M059J (cell line): ENCODE results near the gene GSTT2. TPM values are rescaled to one million over a fixed set of nuclear protein-coding genes. Genes with fewer than 3 reads are reported as not detected.
"Not testable (repeated sequence)": the region's sequence is repeated elsewhere in the genome, so short reads cannot be mapped to it uniquely, and the experiment has no call there.

Experiments used
- DNase-seq: peaks from one replicate; pipeline ENCODE4 v3.0.0-alpha.2; 2012; ENCODE audit warnings: low read depth
- total RNA-seq: library from RNA; depleted of rRNA; stranded (reverse); fragments of >200 nt; shearing (Covaris generic); gene quantifications from 2 replicates; pipeline ENCODE4 v1.2.3, GENCODE V29; 2014; rRNA removed

GSTT2 gene
- total RNA-seq, result 0.99 and 1.3 TPM in 2 replicates

GRCh38 chr22:23979557-23980240 is at the start of gene GSTT2:
GSTT2 (plus strand) TSS chr22:23980134.
- DNase-seq, result not testable (repeated sequence)

- no peak for DNase-seq
These were observed 41.5 kb upstream of the GSTT2 start for GRCh38 chr22:23938328-23939016.

GRCh38 chr22:23939017-23939357 is 40.9 kb upstream of the GSTT2 start:
- no peak for DNase-seq

GRCh38 chr22:23940166-23940565 is 39.8 kb upstream of the GSTT2 start:
- not testable (repeated sequence) for DNase-seq

- DNase-seq, result not testable (repeated sequence)
These were observed 32.5 kb upstream of the GSTT2 start for GRCh38 chr22:23947391-23947790.

DNA sequence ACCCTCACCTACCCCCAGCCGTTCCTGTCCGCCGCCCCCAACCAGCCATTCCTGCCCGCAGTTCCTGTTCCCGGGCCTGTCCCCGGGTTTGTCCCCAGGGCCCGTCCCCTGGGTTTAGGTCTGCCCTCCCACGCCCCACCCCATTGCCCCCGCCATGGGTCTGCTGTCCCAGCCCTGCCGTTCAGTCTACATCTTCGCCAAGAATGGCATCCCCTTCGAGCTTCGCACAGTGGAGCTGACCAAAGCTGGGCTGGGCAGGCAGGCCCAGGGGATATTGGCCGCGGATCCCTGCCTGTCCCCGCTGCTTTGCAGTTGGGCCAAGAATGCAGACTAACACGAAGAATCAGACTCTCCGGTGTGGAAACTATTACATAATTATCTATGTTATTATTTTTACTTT is 30.2 kb upstream of the GSTT2 start:
- DNase-seq, result not testable (repeated sequence)

- not testable (repeated sequence) for DNase-seq
These were observed 28.6 kb upstream of the GSTT2 start for GRCh38 chr22:23951383-23951782.

GRCh38 chr22:23952794-23953405 is 27.0 kb upstream of the GSTT2 start:
- DNase-seq, result not testable (repeated sequence)

- not testable (repeated sequence) for DNase-seq
These were observed 26.4 kb upstream of the GSTT2 start for GRCh38 chr22:23953485-23953884.

- not testable (repeated sequence) for DNase-seq
These were observed 25.5 kb upstream of the GSTT2 start for GRCh38 chr22:23954193-23954990.

- DNase-seq, result not testable (repeated sequence)
These were observed 25.0 kb upstream of the GSTT2 start for GRCh38 chr22:23954991-23955305.

DNA sequence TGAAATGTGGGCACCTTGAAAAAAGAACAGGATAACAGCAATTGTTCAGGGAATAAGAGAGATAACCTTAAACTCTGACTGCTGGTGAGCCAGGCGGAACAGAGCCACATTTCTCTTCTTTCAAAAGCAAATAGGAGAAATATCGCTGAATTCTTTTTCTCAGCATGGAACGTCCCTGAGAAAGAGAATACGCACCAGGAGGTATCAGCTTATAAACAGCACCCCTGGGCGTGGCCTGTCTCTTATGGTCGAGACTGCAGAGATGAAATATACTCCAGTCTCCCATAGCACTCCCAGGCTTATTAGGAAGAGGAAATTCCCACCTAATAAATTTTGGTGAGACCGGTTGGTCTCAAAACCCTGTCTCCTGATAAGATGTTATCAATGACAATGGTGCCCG is 24.0 kb upstream of the GSTT2 start:
- not testable (repeated sequence) for DNase-seq

GRCh38 chr22:23956301-23956900 is 23.5 kb upstream of the GSTT2 start:
- peak; percentile 54 for DNase-seq

GRCh38 chr22:23961084-23961771 is 18.7 kb upstream of the GSTT2 start, which contains the start of gene GSTT2B:
GSTT2B (minus strand) TSS chr22:23961195; CDS start chr22:23961131, 64 bp downstream.
- DNase-seq, result not testable (repeated sequence)

DNA sequence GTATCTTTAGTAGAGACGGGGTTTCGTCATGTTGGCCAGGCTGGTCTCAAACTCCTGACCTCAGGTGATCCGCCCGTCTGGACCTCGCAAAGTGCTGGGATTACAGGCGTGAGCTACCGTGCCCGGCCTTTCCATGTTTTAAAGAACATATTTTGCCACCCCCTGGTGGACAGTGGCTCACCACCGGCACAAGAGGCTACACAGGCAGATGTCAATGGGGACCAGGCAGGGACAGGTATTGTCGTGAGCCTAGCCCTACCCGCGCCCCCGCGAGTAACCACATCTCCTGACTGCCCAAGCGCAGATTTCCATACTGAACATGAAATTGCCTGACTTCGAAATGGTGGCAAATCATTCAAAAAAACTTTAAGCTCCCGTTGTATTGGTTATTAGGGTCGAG is 13.8 kb upstream of the GSTT2 start:
- not testable (repeated sequence) for DNase-seq

GRCh38 chr22:23966568-23966967 is 13.4 kb upstream of the GSTT2 start, which contains the start of gene DDTL:
DDTL (plus strand) TSS chr22:23966888; CDS start chr22:23966915, 27 bp downstream.
- not testable (repeated sequence) for DNase-seq

DNA sequence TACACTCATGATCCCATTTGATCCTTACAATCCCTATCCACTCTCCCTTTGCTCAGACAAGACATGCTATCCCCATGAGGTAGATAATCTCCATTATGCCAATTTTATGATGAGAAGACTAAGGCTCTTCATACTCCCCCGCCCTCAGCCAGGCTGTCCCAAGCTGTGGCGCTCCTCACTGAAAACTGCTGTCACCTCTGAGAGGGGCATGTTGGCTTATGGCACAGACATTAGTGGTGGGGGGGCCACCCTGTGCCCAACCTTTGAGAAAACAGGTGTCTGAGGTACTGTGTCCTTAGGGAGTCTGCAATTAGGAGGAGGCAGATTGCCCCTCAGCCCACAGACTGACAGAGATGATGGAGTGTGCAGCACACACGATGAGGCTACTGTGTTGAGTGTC is 10.9 kb upstream of the GSTT2 start:
- no peak for DNase-seq

GRCh38 chr22:23970201-23970641 is 9.7 kb upstream of the GSTT2 start:
- no peak for DNase-seq

GRCh38 chr22:23970816-23971486 is 9.0 kb upstream of the GSTT2 start:
- no peak for DNase-seq

- not testable (repeated sequence) for DNase-seq
These were observed 8.0 kb upstream of the GSTT2 start for GRCh38 chr22:23971927-23972326.
